Neuronal stem cell (in vitro differentiated cells): ENCODE results near the gene SFXN2.
"Not testable (repeated sequence)": the region's sequence is repeated elsewhere in the genome, so short reads cannot be mapped to it uniquely, and the experiment has no call there.

Experiments used
- DNase-seq: peaks from one replicate; pipeline ENCODE4 v3.0.0-alpha.2; 2013; ENCODE audit warnings: low spot score
- H2AFZ ChIP-seq: one replicate; pipeline ENCODE4 v1.6.1; 2013; ENCODE audit warnings: mild to moderate bottlenecking, low read length, inconsistent platforms
- H2AK5ac ChIP-seq: 2 replicates; pipeline ENCODE4 v1.6.1; 2013; ENCODE audit warnings: low read depth, mild to moderate bottlenecking, inconsistent platforms, low read length, moderate library complexity, mixed read lengths
- H2BK120ac ChIP-seq: 2 replicates; pipeline ENCODE4 v1.6.1; 2013; ENCODE audit warnings: low read depth, mild to moderate bottlenecking, inconsistent platforms, low read length, moderate library complexity, mixed read lengths
- H2BK12ac ChIP-seq: one replicate; pipeline ENCODE4 v1.6.1; 2013; ENCODE audit warnings: low read length, inconsistent platforms
- H2BK15ac ChIP-seq: 2 replicates; pipeline ENCODE4 v1.6.1; 2013; ENCODE audit warnings: mild to moderate bottlenecking, low read length, inconsistent platforms, mixed read lengths
- H2BK5ac ChIP-seq: one replicate; pipeline ENCODE4 v1.6.1; 2013; ENCODE audit warnings: inconsistent platforms, mild to moderate bottlenecking, low read length, moderate library complexity
- H3K14ac ChIP-seq: one replicate; pipeline ENCODE4 v1.6.1; 2013; ENCODE audit warnings: low read length, inconsistent platforms
- H3K18ac ChIP-seq: 2 replicates; pipeline ENCODE4 v1.6.1; 2013; ENCODE audit warnings: low read length, inconsistent platforms
- H3K23ac ChIP-seq: 2 replicates; pipeline ENCODE4 v1.6.1; 2013; ENCODE audit warnings: low read depth, mild to moderate bottlenecking, mixed read lengths, low read length, inconsistent platforms; ENCODE audit not compliant: poor library complexity
- H3K27ac ChIP-seq: replicated peaks from 3 replicates; pipeline ENCODE4 v1.5.1; 2013; ENCODE audit warnings: low read length, inconsistent platforms
- H3K27me3 ChIP-seq, 3 experiments: 2 replicates each; pipeline ENCODE4 v1.6.1; 2013; ENCODE audit warnings: low read length in 3 of 3, mild to moderate bottlenecking in 2 of 3, inconsistent platforms in 1 of 3, low read depth in 1 of 3, mixed read lengths in 1 of 3, moderate library complexity in 1 of 3; ENCODE audit not compliant: control insufficient read depth in 3 of 3, insufficient read depth in 3 of 3
- H3K36me3 ChIP-seq, 2 donors: replicated peaks in 1 of 2; 2 replicates each; pipeline ENCODE4 v1.6.1; 2013; ENCODE audit warnings: low read length in 2 of 2; ENCODE audit not compliant: control insufficient read depth in 2 of 2, insufficient read depth in 2 of 2
- H3K4ac ChIP-seq: 2 replicates; pipeline ENCODE4 v1.6.1; 2013; ENCODE audit warnings: inconsistent platforms, mild to moderate bottlenecking, low read length, moderate library complexity
- H3K4me1 ChIP-seq, 2 donors: 1 replicate in 1 of 2; 2 replicates in 1 of 2; pipeline ENCODE4 v1.6.1; 2013; ENCODE audit warnings: low read length in 2 of 2, low read depth in 1 of 2; ENCODE audit not compliant: control insufficient read depth in 2 of 2, insufficient read depth in 1 of 2
- H3K4me2 ChIP-seq: one replicate; pipeline ENCODE4 v1.6.1; 2013; ENCODE audit warnings: mild to moderate bottlenecking, low read length, inconsistent platforms; ENCODE audit not compliant: insufficient read depth, poor library complexity, severe bottlenecking
- H3K4me3 ChIP-seq, 2 donors: 2 replicates each; pipeline ENCODE4 v1.5.1; 2013; ENCODE audit warnings: low read length in 2 of 2, mild to moderate bottlenecking in 2 of 2, inconsistent platforms in 1 of 2, moderate library complexity in 1 of 2
- H3K79me1 ChIP-seq: one replicate; pipeline ENCODE4 v1.6.1; 2013; ENCODE audit warnings: low read depth, mild to moderate bottlenecking, inconsistent platforms, low read length, moderate library complexity
- H3K9ac ChIP-seq: one replicate; pipeline ENCODE4 v1.6.1; 2013; ENCODE audit warnings: mild to moderate bottlenecking, low read depth, low read length, inconsistent platforms; ENCODE audit not compliant: poor library complexity
- H3K9me3 ChIP-seq, 2 donors: replicated peaks in 1 of 2; 2 replicates each; pipeline versions ENCODE3 to v1.6.1; 2013; ENCODE audit warnings: low read length in 2 of 2, mild to moderate bottlenecking in 2 of 2, inconsistent platforms in 1 of 2, low read depth in 1 of 2, mixed read lengths in 1 of 2, moderate library complexity in 1 of 2; ENCODE audit not compliant: control insufficient read depth in 2 of 2, insufficient read depth in 1 of 2
- H4K8ac ChIP-seq: one replicate; pipeline ENCODE4 v1.6.1; 2013; ENCODE audit warnings: low read depth, mild to moderate bottlenecking, inconsistent platforms, low read length, moderate library complexity
- H4K91ac ChIP-seq: one replicate; pipeline ENCODE4 v1.6.1; 2013; ENCODE audit warnings: low read length, low read depth, mild to moderate bottlenecking, inconsistent platforms; ENCODE audit not compliant: poor library complexity
- WGBS, 2 donors: extraction: QIAGEN DNeasy Blood & Tissue Kit; methylation state at CpG; one replicate each; pipeline ENCODE4 v1.1.7; 2013; ENCODE audit warnings: missing lambda C conversion rate in 2 of 2, mixed read lengths in 1 of 2; ENCODE audit not compliant: insufficient read length in 2 of 2, insufficient replicate concordance in 1 of 2; ENCODE audit errors: extremely low coverage in 2 of 2; 5-methylcytosine and 5-hydroxymethylcytosine counted together

SFXN2 gene

GRCh38 chr10:102740229-102740628 is 25.8 kb downstream of the SFXN2 start:
- Histone ChIP-seq H2BK15ac (no peak overlapping the region), H3K23ac (no peak overlapping the region), H3K27ac (no peak overlapping the region), H3K79me1 (peaks cover 5% of the 10 kb centered on the region), H2BK12ac (no peak overlapping the region), H2AK5ac (no peak overlapping the region), H2BK120ac (no peak overlapping the region), H3K14ac (no peak overlapping the region), H4K91ac (no peak overlapping the region), H3K9ac (no peak overlapping the region), H3K4me1 (peaks cover 6 to 8% of the 10 kb centered on the region in 2 donors), H4K8ac (no peak overlapping the region), H3K36me3 (peaks cover 14 to 30% of the 10 kb centered on the region in 2 donors), H3K27me3 (no peaks in the 10 kb centered on the region), H2AFZ (no peak overlapping the region), H3K4ac (no peak overlapping the region), H3K4me2 (no peak overlapping the region), H3K4me3 (no peak overlapping the region), H3K9me3 (peaks cover 0 to 2% of the 10 kb centered on the region in 2 donors), H3K18ac (no peak overlapping the region), H2BK5ac (no peak overlapping the region)
- no CpG with 5 or more reads among the region's 2 CpGs for WGBS, 2 donors
- no peak for DNase-seq

GRCh38 chr10:102741726-102742237 is 27.3 kb downstream of the SFXN2 start:
- Histone ChIP-seq H3K79me1 (peaks cover 5% of the 10 kb centered on the region), H2BK120ac (no peak overlapping the region), H3K9ac (no peak overlapping the region), H3K9me3 (peaks cover 0 to 2% of the 10 kb centered on the region in 2 donors), H3K27me3 (no peaks in the 10 kb centered on the region), H2AFZ (no peak overlapping the region), H3K36me3 (peaks cover 8 to 22% of the 10 kb centered on the region in 2 donors), H3K14ac (no peak overlapping the region), H2BK15ac (no peak overlapping the region), H3K18ac (no peak overlapping the region), H2AK5ac (no peak overlapping the region), H3K4ac (no peak overlapping the region), H2BK5ac (no peak overlapping the region), H3K23ac (no peak overlapping the region), H4K8ac (no peak overlapping the region), H3K27ac (no peak overlapping the region), H2BK12ac (no peak overlapping the region), H3K4me2 (no peak overlapping the region), H4K91ac (no peak overlapping the region), H3K4me1 (peaks cover 6% of the 10 kb centered on the region in 2 donors), H3K4me3 (no peak overlapping the region)
- WGBS, 2 donors = no CpG with 5 or more reads among the region's 2 CpGs
- no peak for DNase-seq

GRCh38 chr10:102742313-102742712 is 27.9 kb downstream of the SFXN2 start:
- not testable (repeated sequence) for H3K23ac ChIP-seq, H2BK5ac ChIP-seq, H3K4me1 ChIP-seq, H2BK15ac ChIP-seq, H3K27me3 ChIP-seq, H3K9ac ChIP-seq, H3K79me1 ChIP-seq, H2AK5ac ChIP-seq, H2AFZ ChIP-seq, H3K18ac ChIP-seq, H4K8ac ChIP-seq, H3K27ac ChIP-seq, H3K4me3 ChIP-seq, H3K4ac ChIP-seq, H3K14ac ChIP-seq, H3K4me2 ChIP-seq, H3K9me3 ChIP-seq, H2BK12ac ChIP-seq, H4K91ac ChIP-seq, DNase-seq, H2BK120ac ChIP-seq
- no CpG with 5 or more reads among the region's 5 CpGs for WGBS, 2 donors
- H3K36me3 ChIP-seq = peaks cover 6 to 18% of the 10 kb centered on the region in 2 donors

GRCh38 chr10:102743078-102743587 is 28.7 kb downstream of the SFXN2 start:
- H3K4me3 ChIP-seq = no peak overlapping the region

More at GRCh38 chr10:102743078-102743587, 28.7 kb downstream of the SFXN2 start:
- no peak overlapping the region for H2AK5ac ChIP-seq
- peaks cover 6% of the 10 kb centered on the region in 2 donors for H3K4me1 ChIP-seq
- H3K4ac ChIP-seq = no peak overlapping the region
- H4K91ac ChIP-seq = no peak overlapping the region
- no peak for DNase-seq
- no peak overlapping the region for H4K8ac ChIP-seq
- peaks cover 0 to 10% of the 10 kb centered on the region in 2 donors for H3K36me3 ChIP-seq
- H3K9ac ChIP-seq = no peak overlapping the region
- no peak overlapping the region for H2BK120ac ChIP-seq
- no peak overlapping the region for H3K14ac ChIP-seq
- no peak overlapping the region for H3K4me2 ChIP-seq
- H2BK5ac ChIP-seq = no peak overlapping the region
- no peak overlapping the region for H3K27ac ChIP-seq
- H2AFZ ChIP-seq = peak overlapping the region; percentile 78
- 100% methylated on average over 1 of the region's 7 CpGs for WGBS, 2 donors
- no peak overlapping the region for H2BK15ac ChIP-seq
- peaks cover 5% of the 10 kb centered on the region for H3K79me1 ChIP-seq
- H3K9me3 ChIP-seq = no peaks in the 10 kb centered on the region
- no peak overlapping the region for H3K18ac ChIP-seq
- no peak overlapping the region for H3K23ac ChIP-seq
- H2BK12ac ChIP-seq = no peak overlapping the region
- no peaks in the 10 kb centered on the region for H3K27me3 ChIP-seq
